ENCODE data around the gene TCF20.

Gene TCF20

DNA sequence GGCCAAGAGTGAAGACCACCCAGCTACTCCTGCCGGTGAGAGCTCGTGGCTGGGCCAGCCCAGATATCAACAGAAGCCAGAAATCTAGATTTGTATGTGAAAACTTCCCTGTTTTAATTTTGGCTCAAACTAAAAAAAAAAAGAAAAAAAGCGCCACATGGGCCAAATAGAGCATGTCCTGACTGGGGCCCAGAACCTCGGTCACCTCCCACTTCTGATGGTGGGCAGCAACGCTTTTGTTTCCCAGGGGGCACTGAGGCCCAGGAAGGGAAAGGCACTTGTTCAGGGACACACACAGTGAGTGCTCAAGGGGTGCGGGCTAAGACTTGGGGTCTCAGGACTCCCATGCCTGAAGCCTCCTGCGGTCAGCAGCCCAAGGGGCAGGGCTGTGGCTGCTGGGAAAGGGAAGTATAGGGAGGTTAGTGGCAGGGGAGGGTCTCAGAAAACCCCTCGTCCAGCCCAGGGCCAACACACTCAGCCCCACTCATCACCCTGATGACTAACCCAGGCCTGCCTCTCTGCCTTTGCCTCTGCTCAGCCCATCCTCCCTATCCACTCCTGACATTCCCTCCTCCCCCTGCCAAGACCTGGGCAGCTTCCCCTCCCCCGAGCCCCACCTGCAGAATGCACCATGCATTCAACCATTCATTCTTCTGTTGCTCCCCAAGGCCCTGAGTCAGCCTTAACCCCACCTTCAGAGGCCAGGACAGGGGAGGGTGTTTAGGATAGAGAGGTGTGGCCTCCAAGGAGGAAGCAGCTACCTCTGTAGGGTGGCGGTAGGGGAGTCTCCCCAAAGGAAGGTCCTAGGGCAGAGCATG, 30.0 kb upstream of the TCF20 start:
- DNase-seq (ENCODE audit: low read depth in 2 of 2): no peak

DNA sequence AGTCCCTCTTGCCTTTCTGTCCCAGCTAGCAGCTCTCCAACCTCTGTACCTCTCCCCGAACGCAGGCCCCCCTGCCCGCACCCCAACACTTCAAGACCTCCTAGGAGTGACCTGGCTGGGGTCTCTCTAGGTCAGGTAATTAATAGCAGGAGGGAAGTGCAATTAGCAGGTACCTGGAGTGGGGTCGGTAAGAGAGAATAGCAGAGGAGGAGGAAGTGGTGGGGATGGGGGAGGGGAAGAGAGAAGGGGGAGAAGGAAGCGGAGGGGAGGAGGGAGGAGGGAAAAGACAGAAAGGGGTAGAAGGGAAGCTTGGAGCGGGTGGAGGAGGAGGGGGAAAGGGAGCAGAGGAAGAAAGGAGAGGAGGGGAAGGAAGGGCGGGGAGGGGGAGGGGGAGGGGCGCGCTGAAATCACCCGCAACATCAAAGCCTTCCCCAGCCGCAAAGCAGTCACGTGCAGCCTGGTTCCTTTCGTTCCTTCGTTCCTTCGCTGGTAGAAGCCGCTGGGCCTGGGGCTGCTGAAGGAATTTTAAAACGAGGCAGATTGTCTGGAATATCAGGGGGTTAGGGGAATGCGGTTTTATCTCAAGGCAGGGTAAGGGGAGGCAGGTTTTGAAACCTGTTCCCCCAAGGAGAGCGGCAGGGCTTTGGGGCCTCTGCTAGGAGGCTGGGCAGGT, 29.3 kb upstream of the TCF20 start:
- no peak for DNase-seq (ENCODE audit: low read depth in 2 of 2)

DNA sequence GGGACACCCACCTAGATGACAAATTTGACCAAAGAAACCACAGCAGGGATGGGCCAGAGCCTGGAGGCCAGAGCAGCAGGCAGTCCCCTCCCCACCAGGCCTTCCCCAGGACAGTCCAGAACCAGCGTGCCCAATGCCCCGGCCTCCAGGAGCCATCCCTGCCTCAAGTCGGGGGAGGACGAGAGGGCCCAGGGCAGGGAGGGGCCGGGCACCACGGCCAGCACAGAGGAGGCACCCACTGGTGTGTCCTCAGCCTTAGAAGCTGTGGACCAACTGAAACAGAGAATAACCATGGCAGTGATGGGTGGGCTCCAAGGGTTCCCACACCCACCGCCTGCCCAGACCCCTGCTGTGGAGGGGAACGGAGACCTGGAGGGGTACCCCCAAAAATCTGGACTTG, 28.3 kb upstream of the TCF20 start:
- no peak for DNase-seq (ENCODE audit: low read depth in 2 of 2)

DNA sequence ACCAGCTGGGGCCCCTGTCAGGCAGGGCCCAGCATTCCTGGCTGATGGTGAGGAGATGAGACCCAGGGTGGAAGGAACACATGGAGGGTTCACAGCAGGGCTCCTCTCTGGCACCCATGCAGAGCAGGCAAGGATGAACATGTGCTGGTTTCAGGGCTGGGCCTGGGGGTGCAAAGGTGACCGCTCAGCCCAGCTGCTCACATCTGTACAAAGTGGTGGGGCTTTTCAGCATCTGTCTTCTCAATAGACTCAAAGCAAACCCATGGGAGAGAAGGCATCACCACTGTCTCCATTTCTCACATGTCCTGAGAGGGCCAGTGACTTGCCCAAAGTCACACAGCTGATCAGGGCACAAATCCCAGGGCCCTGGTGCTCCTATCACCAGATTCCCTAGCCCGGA, 27.3 kb upstream of the TCF20 start:
- no peak for DNase-seq (ENCODE audit: low read depth in 2 of 2)

DNA sequence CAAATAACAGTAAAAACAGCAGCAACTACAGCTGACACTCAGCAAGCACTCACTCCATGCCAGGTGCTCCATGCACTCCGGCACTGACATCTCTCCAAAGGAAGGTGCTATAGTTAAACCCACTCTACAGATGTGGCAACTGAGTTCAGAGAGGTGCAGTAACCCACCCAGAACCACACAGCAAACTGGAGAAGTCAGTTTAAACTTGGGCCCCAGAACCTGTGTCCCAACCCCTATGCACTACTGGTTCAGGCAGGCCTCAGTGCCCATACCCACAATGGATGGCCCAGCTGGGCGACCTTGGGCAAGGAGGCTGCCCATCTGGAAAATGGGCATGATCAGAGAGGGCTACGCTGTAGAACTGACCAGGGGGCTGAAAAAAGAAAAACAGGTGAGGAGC, 26.4 kb upstream of the TCF20 start:
- DNase-seq (ENCODE audit: low read depth in 2 of 2): no peak

DNA sequence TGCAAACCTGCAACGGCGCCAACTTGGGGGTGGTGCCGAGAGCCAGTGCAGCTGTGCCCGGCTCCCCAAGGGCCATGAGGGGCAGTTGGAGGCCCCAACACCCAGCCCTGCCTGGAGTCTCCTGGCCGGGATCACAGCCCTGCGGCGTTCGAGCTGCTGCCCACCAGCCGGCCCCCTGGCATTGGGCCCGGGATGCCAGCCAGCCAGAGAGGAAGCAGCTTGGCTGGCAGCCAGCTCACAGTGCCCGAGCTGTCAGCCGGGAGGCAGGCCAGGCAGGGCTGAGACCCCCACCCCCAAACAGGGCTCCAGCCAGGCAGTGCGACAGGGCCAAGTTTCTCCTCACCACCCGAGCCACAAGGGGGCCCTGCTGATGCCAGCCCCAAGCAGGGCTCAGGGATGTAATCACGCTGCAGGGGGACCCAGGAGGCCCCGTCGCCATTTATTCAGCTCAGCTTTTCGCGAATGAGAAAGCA, 26.0 kb upstream of the TCF20 start:
- no peak for DNase-seq (ENCODE audit: low read depth in 2 of 2)

DNA sequence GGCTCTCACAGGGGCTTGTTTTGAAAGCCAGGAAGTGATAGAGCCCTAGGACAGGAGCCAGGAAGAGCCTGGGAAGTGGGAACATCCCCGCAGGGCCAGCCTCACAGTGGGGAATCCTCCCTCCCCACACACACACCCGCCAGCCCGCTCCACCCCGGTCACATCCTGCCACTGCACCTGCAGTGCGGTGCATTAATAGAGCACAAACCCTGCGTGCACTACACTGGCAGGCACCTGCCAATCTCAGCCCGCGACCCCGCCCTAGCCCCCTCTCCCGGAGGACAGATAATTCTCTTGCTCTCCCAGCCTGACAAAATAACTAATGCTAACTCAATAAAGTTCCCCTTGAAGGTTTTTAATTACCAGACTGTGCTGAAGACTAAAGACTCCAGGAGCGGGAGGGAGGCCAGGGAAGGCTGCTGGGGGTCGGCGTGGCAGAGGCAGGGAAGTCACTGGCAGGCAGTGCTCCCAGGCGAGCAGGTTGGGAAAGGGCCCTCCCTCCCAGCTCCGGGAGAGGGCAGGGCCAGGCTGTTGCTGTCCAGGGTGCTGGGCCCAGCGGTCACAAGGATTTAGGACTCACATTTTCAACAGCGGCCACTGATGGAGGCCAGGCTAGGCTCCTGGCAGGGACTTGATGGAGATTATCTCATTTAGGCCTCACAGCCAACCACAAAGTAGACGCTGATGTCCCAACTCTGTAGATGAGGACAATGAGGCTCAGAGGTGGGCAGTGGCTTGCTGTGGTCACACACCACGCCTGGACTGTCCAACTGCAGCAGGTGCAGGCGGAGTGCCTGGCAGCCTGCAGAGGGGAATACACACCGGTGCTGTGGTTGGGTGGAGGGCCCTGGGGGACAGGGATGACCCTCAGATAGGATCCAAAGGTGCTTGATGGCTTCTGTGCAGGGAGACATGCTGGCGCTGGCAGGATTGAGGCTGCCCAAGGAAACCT, 23.9 kb upstream of the TCF20 start:
- DNase-seq (ENCODE audit: low read depth in 2 of 2): no peak

DNA sequence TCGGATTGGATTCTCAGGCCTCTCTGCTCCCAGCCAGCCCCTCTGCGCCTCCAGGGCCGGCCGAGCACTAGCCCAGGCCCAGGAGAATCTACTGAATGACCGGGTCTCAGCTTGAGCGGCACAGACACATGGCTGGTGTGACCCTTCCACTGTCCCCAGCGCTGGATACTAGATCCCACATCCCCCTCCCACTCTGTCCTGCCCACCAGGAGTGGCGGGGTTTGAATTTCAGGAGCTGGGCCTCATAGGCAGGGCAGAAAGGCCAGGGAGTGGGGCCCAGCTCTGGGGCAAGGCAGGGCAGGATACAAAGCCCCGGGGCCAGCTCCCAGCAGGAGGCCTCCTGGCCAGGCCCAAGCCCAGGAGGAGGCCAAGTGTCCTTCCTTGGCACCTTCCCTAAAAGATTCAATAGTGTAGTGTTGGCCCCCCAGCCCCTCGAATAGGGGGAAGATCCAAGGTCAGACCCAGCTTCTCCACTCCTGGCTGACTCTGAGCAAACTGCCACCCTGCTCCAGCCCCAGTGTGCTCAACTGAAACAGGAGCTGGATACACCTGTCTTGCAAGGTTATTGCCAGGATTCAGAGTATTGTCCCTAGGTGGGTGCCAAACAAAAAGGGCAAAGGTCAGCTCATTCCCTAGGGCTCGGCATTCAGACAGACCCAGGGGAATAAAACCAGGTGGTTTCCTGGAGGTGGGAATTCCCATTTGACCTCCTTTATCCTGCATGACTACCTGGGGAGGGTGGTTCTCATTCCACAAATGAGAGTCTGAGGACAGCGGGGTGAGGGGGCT, 22.5 kb upstream of the TCF20 start:
- DNase-seq (ENCODE audit: low read depth in 2 of 2): no peak

DNA sequence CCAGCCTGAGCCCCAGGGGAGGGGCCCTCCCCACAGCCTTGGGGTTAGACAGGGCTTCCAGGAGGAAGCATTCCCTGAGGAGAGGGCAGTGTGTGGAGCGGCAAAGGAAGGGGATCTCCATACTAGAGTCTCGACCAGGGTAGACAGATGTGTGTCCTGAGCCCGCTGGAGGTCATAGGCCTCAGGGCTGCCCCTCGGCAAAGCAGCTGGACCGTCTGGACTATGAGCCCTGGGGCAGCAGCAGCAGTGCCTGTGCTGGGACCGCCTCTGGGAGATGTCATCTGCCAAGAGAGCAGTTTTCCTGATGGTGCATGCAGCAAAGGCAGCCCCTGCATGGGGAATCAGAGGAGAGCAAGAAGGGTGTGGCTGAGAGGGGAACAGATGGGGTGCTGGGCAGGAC, 20.8 kb upstream of the TCF20 start:
- no peak for DNase-seq (ENCODE audit: low read depth in 2 of 2)

DNA sequence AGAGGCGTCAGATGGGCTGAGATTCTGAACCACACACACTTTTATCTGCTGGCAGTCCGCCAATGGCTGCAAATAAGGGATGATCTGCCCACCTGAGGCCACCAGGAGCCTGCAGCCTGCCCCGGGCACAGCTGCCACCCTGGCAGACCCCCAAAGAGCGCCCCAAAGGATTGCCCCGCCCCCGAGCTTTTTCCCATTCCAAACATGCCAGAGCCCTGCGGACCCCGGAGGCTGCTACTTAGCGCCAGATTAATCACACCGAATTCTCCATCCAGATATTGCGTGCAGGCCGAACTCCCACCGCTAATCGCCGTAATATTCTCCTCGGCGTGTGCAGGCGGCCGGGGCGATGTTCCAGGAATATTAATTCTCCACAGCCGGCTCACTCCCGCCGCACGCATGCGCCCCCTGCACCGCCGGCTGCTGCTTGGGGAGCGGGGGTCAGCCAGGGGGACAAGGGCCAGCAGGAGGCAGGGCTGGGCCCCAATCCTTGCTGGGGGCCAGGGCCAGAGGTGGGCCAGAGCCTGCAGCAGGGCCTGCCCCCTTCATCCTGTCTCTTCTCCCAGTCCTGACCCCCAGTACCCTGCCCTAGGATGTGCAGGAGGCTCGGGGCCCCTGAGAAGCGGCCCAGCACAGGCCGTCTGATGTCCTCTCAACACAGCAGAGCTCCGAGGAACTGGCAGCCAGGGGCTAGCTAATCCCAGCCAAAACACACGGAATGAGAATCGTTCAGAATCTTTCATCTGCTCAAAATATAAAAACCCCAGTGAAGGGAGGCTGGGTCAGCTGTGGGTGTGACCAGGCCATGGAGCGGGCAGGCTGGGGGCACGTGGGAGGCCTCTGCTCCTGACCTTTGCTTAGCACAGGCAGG, 19.5 kb upstream of the TCF20 start:
- no peak for DNase-seq (ENCODE audit: low read depth in 2 of 2)

DNA sequence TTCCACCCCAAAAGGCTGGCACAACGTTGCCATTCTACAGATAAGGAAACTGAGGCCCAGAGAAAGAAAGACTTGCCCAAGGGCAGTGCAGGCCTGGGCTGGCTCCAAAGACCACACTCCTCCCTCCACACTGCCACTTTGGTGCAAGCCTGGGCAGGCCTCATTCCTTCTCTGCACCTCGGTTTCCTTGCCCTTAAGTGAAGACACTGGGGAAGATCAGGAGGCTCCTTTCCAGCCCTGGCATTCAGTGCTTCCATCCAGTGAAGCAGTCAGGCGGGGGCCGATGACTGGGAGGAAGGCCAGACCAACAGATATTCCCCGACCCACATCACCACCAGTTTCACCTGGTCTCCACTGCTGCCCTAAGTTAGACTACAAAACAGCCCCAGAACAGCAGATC, 18.3 kb upstream of the TCF20 start:
- no peak for DNase-seq (ENCODE audit: low read depth in 2 of 2)

DNA sequence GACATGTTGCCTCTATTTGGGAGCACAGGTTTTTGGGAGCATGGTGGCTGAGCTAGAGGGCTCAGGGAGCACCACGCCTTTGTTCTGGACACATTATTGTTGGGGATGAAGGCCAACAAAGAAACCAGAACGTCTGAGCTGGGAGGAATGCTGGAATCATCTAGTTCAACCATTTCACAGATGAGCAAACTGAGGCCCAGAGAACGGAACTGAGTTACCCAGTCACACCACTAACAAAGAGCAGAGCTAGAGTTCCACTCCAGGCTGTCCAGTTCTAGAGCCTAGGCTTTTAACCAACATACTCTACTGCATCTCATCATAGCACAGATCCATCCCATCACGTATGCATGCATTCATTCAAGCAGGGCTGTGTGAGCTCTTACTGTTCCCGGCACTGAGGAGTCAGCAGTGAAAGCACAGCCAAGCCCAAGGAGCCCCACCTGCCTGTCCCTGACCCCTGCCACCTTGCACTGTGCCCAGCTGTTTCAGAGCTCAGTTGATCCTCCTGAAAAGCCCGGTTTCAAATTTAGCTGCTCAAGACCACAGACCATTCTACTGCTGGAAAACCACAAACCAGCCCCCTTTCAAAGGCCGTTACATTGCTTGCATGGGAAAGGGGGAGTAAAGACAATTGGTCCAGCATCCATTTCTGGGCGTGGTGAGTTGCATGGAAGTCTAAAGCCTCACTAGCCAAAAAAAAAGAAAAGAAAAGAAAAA, 16.9 kb upstream of the TCF20 start:
- DNase-seq (ENCODE audit: low read depth in 2 of 2): no peak

DNA sequence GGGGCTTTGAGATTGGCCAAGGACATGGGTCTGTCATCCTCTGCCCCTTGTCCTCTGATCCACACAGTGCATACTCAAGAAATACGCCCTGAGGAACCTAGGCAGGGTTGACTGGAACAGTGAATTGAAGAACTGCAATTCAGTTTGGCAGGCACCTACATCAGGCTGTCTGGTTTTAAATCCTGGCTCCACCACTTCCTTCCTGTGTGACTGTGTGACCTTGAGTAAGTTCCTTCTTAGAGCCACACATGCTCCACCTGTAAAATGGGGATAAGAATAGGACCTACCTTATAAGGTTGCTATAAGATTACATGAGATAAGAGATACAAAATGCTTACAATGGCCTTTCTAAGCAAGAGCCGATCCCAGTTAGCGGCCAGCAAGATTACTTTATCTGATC, 15.8 kb upstream of the TCF20 start:
- DNase-seq (ENCODE audit: low read depth in 2 of 2): no peak

DNA sequence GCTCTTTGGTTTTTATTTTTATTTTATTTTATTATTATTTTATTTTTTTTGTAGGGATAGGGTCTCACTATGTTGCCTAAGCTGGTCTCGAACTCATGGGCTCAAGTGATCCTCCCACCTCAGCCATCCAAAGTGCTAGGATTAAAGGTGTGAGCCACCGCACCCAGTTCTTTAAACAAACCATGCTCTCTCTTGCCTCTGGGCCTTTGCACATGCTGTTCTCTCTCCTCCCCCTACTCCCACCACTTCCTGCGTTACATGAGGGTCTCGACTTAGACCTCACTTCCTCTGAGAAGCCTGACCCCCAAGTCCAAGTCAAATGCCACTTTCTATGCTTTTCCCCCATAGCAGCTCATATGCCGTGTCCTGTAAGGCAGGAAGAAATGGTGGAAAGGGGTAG, 15.2 kb upstream of the TCF20 start:
- no peak for DNase-seq (ENCODE audit: low read depth in 2 of 2)

DNA sequence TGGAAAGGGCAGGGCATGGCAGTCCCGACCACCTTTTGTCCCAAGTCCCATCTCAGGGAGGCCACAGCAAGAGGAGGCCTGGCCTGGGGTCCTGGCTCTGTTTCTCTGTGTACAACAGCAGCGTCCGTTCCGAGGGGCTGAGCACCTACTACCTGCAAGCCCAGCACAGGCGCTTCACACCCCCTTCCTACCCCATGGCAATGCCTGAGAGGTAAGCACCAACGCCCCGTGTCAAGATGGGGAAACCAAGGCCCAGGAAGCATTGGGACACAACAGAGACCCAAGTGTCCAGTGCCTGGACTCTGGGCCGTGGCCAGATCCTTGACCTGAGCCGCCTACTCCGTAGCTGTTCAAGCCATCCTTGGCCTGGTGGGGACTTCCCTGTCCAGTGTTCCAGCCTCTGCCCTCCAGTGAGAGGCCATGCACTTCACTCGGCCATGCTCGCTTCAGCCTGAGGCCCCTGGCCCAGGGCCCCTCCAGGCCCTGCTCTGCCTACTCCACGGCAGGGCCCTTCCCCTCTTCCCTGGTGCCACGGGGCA, 14.3 kb upstream of the TCF20 start:
- DNase-seq (ENCODE audit: low read depth in 2 of 2): no peak

DNA sequence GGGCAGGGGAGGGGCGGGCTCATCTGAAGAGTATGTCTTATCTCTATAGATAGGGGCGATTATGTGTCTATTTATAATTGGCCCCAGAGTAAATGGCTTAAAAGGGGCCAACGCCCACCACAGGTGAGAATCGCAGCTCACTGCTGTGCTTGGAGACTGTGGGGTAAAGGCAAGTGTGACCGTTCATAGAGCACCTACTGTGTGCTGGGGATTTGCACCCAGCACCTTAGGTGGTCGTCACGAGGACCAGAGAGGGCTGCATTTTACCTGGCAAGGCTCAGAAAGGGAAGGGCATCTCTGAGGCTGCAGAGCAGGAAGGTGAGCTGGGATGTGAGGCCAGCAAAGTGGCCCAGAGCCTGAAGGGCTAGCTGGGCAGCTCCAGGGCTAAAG, 13.7 kb upstream of the TCF20 start:
- DNase-seq (ENCODE audit: low read depth in 2 of 2): no peak

DNA sequence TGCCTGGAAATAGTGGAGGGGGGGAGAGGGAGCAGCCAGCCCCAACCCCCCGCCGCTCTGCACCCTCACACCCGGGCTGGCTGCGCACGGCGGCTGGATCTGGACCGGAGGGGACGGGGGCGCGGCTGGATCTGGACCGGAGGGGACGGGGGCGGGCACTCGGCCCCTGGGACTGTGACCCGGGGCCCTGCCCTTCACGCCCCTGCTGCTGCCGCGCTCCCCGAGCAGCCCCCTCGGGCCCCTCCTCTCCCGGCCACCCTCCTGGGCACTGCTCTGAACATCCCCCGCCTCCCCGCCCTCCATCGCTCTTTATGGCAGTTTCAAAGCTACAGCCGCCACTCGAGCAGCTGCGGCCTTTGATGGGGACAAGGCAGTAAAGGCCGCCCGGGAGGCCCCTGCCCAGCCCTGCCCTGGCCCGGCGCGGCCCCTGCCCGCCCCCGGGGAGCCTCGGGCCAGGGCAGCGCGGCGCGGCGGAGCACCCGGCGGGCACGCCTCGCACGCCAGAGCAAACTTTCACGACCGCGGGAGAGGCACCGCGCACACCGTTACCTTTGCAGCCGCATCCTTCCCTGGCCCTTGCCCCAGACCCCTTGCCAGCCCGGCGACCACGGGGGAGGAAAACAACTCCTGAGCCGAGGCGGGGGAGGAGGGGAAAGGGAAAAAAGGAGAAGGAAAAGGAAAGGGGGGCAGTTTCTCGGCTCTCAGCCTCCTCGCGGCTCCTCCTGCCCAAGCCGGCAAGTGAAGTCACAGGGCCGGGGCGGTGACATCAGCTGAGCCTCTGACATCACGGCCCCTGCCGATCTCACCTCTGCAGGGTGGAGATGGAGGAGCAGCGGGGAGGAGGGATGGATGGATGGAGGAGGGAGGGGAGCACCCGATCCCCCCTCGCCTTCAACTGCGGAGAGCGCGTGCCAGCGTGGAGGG, 13.1 kb upstream of the TCF20 start:
- no peak for DNase-seq (ENCODE audit: low read depth in 2 of 2)

DNA sequence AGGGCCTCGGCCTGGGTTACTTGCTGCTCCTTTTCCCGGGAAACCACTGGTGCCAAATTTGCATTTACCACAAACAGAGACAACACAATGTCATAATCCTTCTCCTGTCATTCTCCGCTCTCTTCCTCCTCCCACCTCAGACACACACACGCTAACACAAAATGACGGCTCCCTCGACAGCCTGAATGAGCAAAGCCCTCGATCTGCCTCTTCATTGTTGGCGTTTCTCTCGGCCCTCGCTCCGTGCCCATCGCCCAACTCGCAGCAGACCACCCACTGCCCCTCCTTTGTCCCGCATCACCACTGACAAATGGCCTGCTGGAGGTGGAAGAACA, 12.5 kb upstream of the TCF20 start:
- DNase-seq (ENCODE audit: low read depth in 2 of 2): no peak
